A673 (cell line): Measurements from ENCODE around the gene NOPCHAP1. TPM values are rescaled to one million over a fixed set of nuclear protein-coding genes. Genes with fewer than 3 reads are reported as not detected.

Source experiments
- BruUV-seq: library from RNA; stranded (reverse); fragments of 400-500 nt; replicated peaks from 2 replicates; lab custom pipeline; 2021; lab: Mats Ljungman, UMichigan
- CTCF ChIA-PET: fragments of 300-600 bp; sonication (Branson Sonifier 250); formaldehyde crosslinking; loops from one replicate; lab custom pipeline; 2022; ENCODE audit warnings: antibody characterized with exemption; lab: Charles Lee
- POLR2A ChIA-PET: fragments of 300-600 bp; sonication (Branson Sonifier 250); formaldehyde crosslinking; loops from one replicate; lab custom pipeline; 2022; ENCODE audit warnings: antibody characterized with exemption; ENCODE audit not compliant: low non-redundant PET; lab: Charles Lee
- DNase-seq: peaks from one replicate; pipeline ENCODE4 v3.0.0-alpha.2; 2015; ENCODE audit warnings: low spot score
- H3K27ac ChIP-seq: fragments of 200-600 bp; sonication (generic); 2 replicates; pipeline ENCODE4 v1.5.1; 2016; ENCODE audit warnings: mixed run types, low read depth, mild to moderate bottlenecking, mixed read lengths, antibody characterized with exemption, low read length; ENCODE audit not compliant: poor library complexity, severe bottlenecking
- H3K27me3 ChIP-seq: fragments of 200-600 bp; sonication (generic); replicated peaks from 2 replicates; pipeline ENCODE4 v1.6.1; 2017; ENCODE audit warnings: mixed run types, low read depth, mild to moderate bottlenecking, mixed read lengths, antibody characterized with exemption, low read length; ENCODE audit not compliant: insufficient read depth, poor library complexity
- H3K36me3 ChIP-seq: fragments of 200-600 bp; sonication (generic); 2 replicates; pipeline ENCODE4 v1.6.1; 2016; ENCODE audit warnings: mixed run types, mild to moderate bottlenecking, mixed read lengths, antibody characterized with exemption, low read length; ENCODE audit not compliant: insufficient read depth, poor library complexity, severe bottlenecking
- H3K4me1 ChIP-seq: fragments of 200-600 bp; sonication (generic); 2 replicates; pipeline ENCODE4 v1.6.1; 2017; ENCODE audit warnings: mixed run types, mild to moderate bottlenecking, mixed read lengths, antibody characterized with exemption, low read length; ENCODE audit not compliant: insufficient read depth, poor library complexity, severe bottlenecking
- H3K4me3 ChIP-seq: fragments of 200-600 bp; sonication (generic); 2 replicates; pipeline ENCODE4 v1.5.1; 2016; ENCODE audit warnings: low read depth, mixed run types, mild to moderate bottlenecking, mixed read lengths, low read length; ENCODE audit not compliant: poor library complexity, severe bottlenecking
- H3K9me3 ChIP-seq: fragments of 200-600 bp; sonication (generic); 2 replicates; pipeline ENCODE4 v1.6.1; 2016; ENCODE audit warnings: mixed run types, low read depth, mild to moderate bottlenecking, mixed read lengths, antibody characterized with exemption, low read length; ENCODE audit not compliant: poor library complexity, severe bottlenecking
- CTCF ChIP-seq: fragments of 300-800, 200-600 bp; sonication (generic); conservative IDR thresholded peaks from 2 replicates; pipeline ENCODE4 v1.5.1; 2017; ENCODE audit warnings: low read depth, mild to moderate bottlenecking, antibody characterized with exemption, low read length, moderate library complexity, mixed read lengths
- EZH2 ChIP-seq: fragments of 200-600 bp; sonication (generic); IDR thresholded peaks from 2 replicates; pipeline ENCODE4 v1.6.1; 2017; ENCODE audit warnings: borderline replicate concordance, low read depth, mild to moderate bottlenecking, mixed read lengths, antibody characterized with exemption, low read length; ENCODE audit not compliant: poor library complexity, severe bottlenecking
- intact Hi-C: fragments of 100-400 bp; cut with micrococcal nuclease; formaldehyde crosslinking; loops from one replicate; pipeline ENCODE4 v1.10.0; 2022; ENCODE audit not compliant: unreplicated experiment
- total RNA-seq: library from RNA; stranded (reverse); gene quantifications from 2 replicates; pipeline ENCODE4 v1.2.3, GENCODE V29; 2021

Gene NOPCHAP1
- total RNA-seq, 1 experiment from 2014 or later, result 32.5 TPM

- no TSS peak for BruUV-seq
- no peaks in the 10 kb centered on the region for H3K36me3 ChIP-seq
- no peaks in the 10 kb centered on the region for H3K4me1 ChIP-seq
- no peak overlapping the region for H3K4me3 ChIP-seq
- ChIA-PET CTCF (no interaction called here), POLR2A (no interaction called here)
- intact Hi-C loops, result no loop called here
- no peak overlapping the region for H3K27ac ChIP-seq
- H3K27me3 ChIP-seq, result no peaks in the 10 kb centered on the region
- no peak for TF ChIP-seq EZH2
- H3K9me3 ChIP-seq, result no peaks in the 10 kb centered on the region
- DNase-seq, result no peak
Measured at GRCh38 chr12:104971306-104971705, 14.8 kb upstream of the NOPCHAP1 start.

GRCh38 chr12:104973250-104973649 lies 12.9 kb upstream of the NOPCHAP1 start:
- H3K27me3 ChIP-seq, result no peaks in the 10 kb centered on the region
- no TSS peak for BruUV-seq
- CTCF ChIA-PET, result no interaction called here

GRCh38 chr12:104974626-104975290 lies 11.4 kb upstream of the NOPCHAP1 start:
- CTCF ChIA-PET, result interaction anchor here (0.6 kb wide), 1 partner anchor 593 kb away, joined by 3 read pairs; no protein-coding TSS in a partner anchor
- Histone ChIP-seq H3K4me3 (no peak overlapping the region), H3K9me3 (no peaks in the 10 kb centered on the region), H3K36me3 (no peaks in the 10 kb centered on the region), H3K27ac (no peak overlapping the region), H3K27me3 (peaks cover 6% of the 10 kb centered on the region), H3K4me1 (no peaks in the 10 kb centered on the region)
- POLR2A ChIA-PET, result no interaction called here
- intact Hi-C loops, result no loop called here
- no peak for DNase-seq
- BruUV-seq, result no TSS peak
- TF ChIP-seq EZH2 (no peak), CTCF (no peak)

More at GRCh38 chr12:104973250-104973649, 12.9 kb upstream of the NOPCHAP1 start:
- no peak overlapping the region for H3K4me3 ChIP-seq
- no peaks in the 10 kb centered on the region for H3K36me3 ChIP-seq
- TF ChIP-seq EZH2, result no peak
- intact Hi-C loops, result no loop called here
- no peak overlapping the region for H3K27ac ChIP-seq
- no peak for DNase-seq
- H3K4me1 ChIP-seq, result no peaks in the 10 kb centered on the region
- POLR2A ChIA-PET, result interaction anchor here (0.7 kb wide), 1 partner anchor 730 kb away, joined by 8 read pairs; no protein-coding TSS in a partner anchor
- H3K9me3 ChIP-seq, result no peaks in the 10 kb centered on the region

- POLR2A ChIA-PET, result no interaction called here
- H3K27me3 ChIP-seq, result peaks cover 9% of the 10 kb centered on the region
- TF ChIP-seq CTCF (no peak), EZH2 (no peak)
- H3K9me3 ChIP-seq, result no peaks in the 10 kb centered on the region
- CTCF ChIA-PET, result no interaction called here
- no peak for DNase-seq
- H3K27ac ChIP-seq, result no peak overlapping the region
- no peaks in the 10 kb centered on the region for H3K4me1 ChIP-seq
- no peak overlapping the region for H3K4me3 ChIP-seq
- H3K36me3 ChIP-seq, result no peaks in the 10 kb centered on the region
- intact Hi-C loops, result no loop called here
- no TSS peak for BruUV-seq
Measured at GRCh38 chr12:104975587-104976343, 10.4 kb upstream of the NOPCHAP1 start.
